Prostate gland (tissue), 2 donors: Measurements from ENCODE around the gene CTBS.

Experiments used
- POLR2AphosphoS5 ChIP-seq: sonication (generic); formaldehyde crosslinking; IDR thresholded peaks from one replicate; pipeline ENCODE4 v1.6.1; 2017; ENCODE audit warnings: antibody characterized with exemption
- TF ChIP-seq, protein P1 (sequence below), 4 experiments: fragments of 200-600 bp in 2 of 4; fragments of 450-650 bp in 2 of 4; sonication (generic) in 2 of 4; IDR thresholded peaks; 1 replicate in 3 of 4; 2 replicates in 1 of 4; pipeline ENCODE4 v1.5.1; 2016 to 2019; ENCODE audit warnings: antibody characterized with exemption in 4 of 4, mild to moderate bottlenecking in 2 of 4, moderate library complexity in 2 of 4

DNA sequence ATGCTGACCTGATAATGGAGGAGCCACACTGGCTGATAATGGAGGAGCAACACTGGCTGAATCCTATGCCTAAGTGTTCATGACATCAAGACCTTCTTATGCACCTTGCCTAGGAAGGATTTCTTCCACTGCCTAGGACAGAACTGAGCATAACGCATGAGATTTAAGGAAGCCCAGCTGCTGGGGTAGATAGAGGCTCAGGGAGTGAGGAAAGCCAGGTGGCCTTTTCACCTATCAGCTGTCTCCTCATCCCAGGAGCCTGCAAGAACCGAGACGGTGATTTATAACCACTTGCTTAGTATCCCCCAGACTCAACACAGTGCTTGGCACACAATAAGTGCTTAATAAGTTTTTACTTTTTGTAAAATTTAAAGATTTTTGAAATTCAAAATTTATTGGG is 7.4 kb upstream of the CTBS start:
- no peak for TF ChIP-seq POLR2AphosphoS5
- TF ChIP-seq, protein P1, sequence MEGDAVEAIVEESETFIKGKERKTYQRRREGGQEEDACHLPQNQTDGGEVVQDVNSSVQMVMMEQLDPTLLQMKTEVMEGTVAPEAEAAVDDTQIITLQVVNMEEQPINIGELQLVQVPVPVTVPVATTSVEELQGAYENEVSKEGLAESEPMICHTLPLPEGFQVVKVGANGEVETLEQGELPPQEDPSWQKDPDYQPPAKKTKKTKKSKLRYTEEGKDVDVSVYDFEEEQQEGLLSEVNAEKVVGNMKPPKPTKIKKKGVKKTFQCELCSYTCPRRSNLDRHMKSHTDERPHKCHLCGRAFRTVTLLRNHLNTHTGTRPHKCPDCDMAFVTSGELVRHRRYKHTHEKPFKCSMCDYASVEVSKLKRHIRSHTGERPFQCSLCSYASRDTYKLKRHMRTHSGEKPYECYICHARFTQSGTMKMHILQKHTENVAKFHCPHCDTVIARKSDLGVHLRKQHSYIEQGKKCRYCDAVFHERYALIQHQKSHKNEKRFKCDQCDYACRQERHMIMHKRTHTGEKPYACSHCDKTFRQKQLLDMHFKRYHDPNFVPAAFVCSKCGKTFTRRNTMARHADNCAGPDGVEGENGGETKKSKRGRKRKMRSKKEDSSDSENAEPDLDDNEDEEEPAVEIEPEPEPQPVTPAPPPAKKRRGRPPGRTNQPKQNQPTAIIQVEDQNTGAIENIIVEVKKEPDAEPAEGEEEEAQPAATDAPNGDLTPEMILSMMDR (IDR thresholded peaks at IDR 0.05) = no peak
